SK-N-SH treated with all-trans-retinoic acid at 6 μM for 48 hours (cell line): ENCODE data around the gene GRIK2.
"Not testable (repeated sequence)": the region's sequence is repeated elsewhere in the genome, so short reads cannot be mapped to it uniquely, and the experiment has no call there.

Experiments
- ATAC-seq: fragments of 200-7000 bp; cut with Tn5 transposase; 3 replicates; pipeline ENCODE4 v1.9.1; 2020; ENCODE audit warnings: mild to moderate bottlenecking, moderate library complexity
- ARNTL ChIP-seq: fragments of 450-650 bp; formaldehyde crosslinking; IDR thresholded peaks from 2 replicates; pipeline ENCODE4 v1.5.0; 2020; ENCODE audit warnings: low read depth, mild to moderate bottlenecking, moderate library complexity, borderline replicate concordance
- BACH2 ChIP-seq: fragments of 250-450 bp; sonication (Bioruptor Pico); IDR thresholded peaks from 2 replicates; pipeline ENCODE4 v1.9.0; 2021; ENCODE audit warnings: mild to moderate bottlenecking, borderline replicate concordance
- CREB5 ChIP-seq: fragments of 250-450 bp; sonication (Bioruptor Pico); IDR thresholded peaks from 2 replicates; pipeline ENCODE4 v1.5.1; 2020; ENCODE audit warnings: low read depth, mild to moderate bottlenecking, moderate library complexity
- CSDC2 ChIP-seq: fragments of 250-450 bp; sonication (Bioruptor Pico); IDR thresholded peaks from 2 replicates; pipeline ENCODE4 v1.5.0; 2020; ENCODE audit warnings: mild to moderate bottlenecking, moderate library complexity
- GLIS3 ChIP-seq: fragments of 250-450 bp; sonication (Bioruptor Pico); IDR thresholded peaks from 2 replicates; pipeline ENCODE4 v1.5.0; 2020; ENCODE audit warnings: mild to moderate bottlenecking, moderate library complexity
- ISL1 ChIP-seq: fragments of 250-450 bp; sonication (Bioruptor Pico); IDR thresholded peaks from 2 replicates; pipeline ENCODE4 v2.1.2; 2022; ENCODE audit warnings: mild to moderate bottlenecking, moderate library complexity
- OSR1 ChIP-seq: fragments of 250-450 bp; sonication (Bioruptor Pico); IDR thresholded peaks from 2 replicates; pipeline ENCODE4 v1.8.0; 2022; ENCODE audit warnings: moderate library complexity, mild to moderate bottlenecking, inconsistent platforms
- PATZ1 ChIP-seq: fragments of 250-450 bp; sonication (Bioruptor Pico); IDR thresholded peaks from 2 replicates; pipeline ENCODE4 v1.8.0; 2020; ENCODE audit warnings: mild to moderate bottlenecking, moderate library complexity, borderline replicate concordance
- PPARA ChIP-seq: fragments of 250-450 bp; sonication (Bioruptor Pico); IDR thresholded peaks from 2 replicates; pipeline ENCODE4 v1.5.0; 2020; ENCODE audit warnings: mild to moderate bottlenecking, borderline replicate concordance
- RARB ChIP-seq: fragments of 250-450 bp; sonication (Bioruptor Pico); IDR thresholded peaks from 2 replicates; pipeline ENCODE4 v1.8.0; 2021; ENCODE audit warnings: mild to moderate bottlenecking, moderate library complexity
- SNAI2 ChIP-seq: fragments of 250-450 bp; sonication (Bioruptor Pico); IDR thresholded peaks from 2 replicates; pipeline ENCODE4 v1.5.0; 2020; ENCODE audit warnings: mild to moderate bottlenecking, moderate library complexity
- TCF4 ChIP-seq: fragments of 250-450 bp; sonication (Bioruptor Pico); IDR thresholded peaks from 2 replicates; pipeline ENCODE4 v1.8.0; 2021; ENCODE audit warnings: mild to moderate bottlenecking, moderate library complexity, borderline replicate concordance
- TOX ChIP-seq: fragments of 250-450 bp; sonication (Bioruptor Pico); IDR thresholded peaks from 2 replicates; pipeline ENCODE4 v1.8.0; 2021; ENCODE audit warnings: mild to moderate bottlenecking, moderate library complexity, borderline replicate concordance
- ZC3H10 ChIP-seq: fragments of 250-450 bp; sonication (Bioruptor Pico); IDR thresholded peaks from 2 replicates; pipeline ENCODE4 v1.5.1; 2021; ENCODE audit warnings: mild to moderate bottlenecking, moderate library complexity
- ZFP3 ChIP-seq: fragments of 250-450 bp; sonication (Bioruptor Pico); IDR thresholded peaks from 2 replicates; pipeline ENCODE4 v1.5.0; 2020; ENCODE audit warnings: mild to moderate bottlenecking, moderate library complexity
- ZFP30 ChIP-seq: fragments of 450-650 bp; formaldehyde crosslinking; IDR thresholded peaks from 2 replicates; pipeline ENCODE4 v1.5.0; 2022; ENCODE audit warnings: mild to moderate bottlenecking, moderate library complexity
- ZNF565 ChIP-seq: fragments of 450-650 bp; formaldehyde crosslinking; conservative IDR thresholded peaks from 2 replicates; pipeline ENCODE4 v1.5.0; 2020; ENCODE audit warnings: low read depth, mild to moderate bottlenecking, moderate library complexity
- ZNF70 ChIP-seq: fragments of 450-650 bp; formaldehyde crosslinking; IDR thresholded peaks from 2 replicates; pipeline ENCODE4 v1.5.0; 2020; ENCODE audit warnings: mild to moderate bottlenecking, moderate library complexity
- ZNF8 ChIP-seq: fragments of 450-650 bp; formaldehyde crosslinking; IDR thresholded peaks from 2 replicates; pipeline ENCODE4 v1.5.0; 2020; ENCODE audit warnings: mild to moderate bottlenecking, moderate library complexity
- TF ChIP-seq, protein P1 (sequence below): fragments of 250-450 bp; sonication (Bioruptor Pico); IDR thresholded peaks from 2 replicates; pipeline ENCODE4 v1.8.0; 2021; ENCODE audit warnings: low read depth, mild to moderate bottlenecking, moderate library complexity, borderline replicate concordance
- TF ChIP-seq, protein P2 (sequence below): fragments of 250-450 bp; sonication (Bioruptor Pico); IDR thresholded peaks from 2 replicates; pipeline ENCODE4 v1.5.1; 2021; ENCODE audit warnings: mild to moderate bottlenecking, moderate library complexity

The GRIK2 gene

DNA sequence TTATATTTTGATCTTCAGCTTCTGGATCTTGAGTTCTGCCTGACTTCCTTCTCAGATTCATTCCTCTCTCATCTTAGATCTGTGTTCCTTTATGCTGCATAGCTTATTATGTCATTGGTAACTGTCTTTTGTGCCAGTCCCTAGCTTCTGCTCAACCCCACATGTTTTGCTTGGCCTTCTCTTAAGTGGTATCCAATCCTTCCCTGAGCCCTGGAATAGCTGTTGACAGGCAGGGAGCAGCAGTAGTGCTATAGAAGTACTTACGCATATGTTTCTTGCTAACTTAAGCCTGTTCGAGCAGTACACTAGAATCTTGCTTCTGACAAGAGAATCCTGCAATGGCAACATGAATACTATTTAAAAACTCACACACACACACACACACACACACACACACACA, 13.6 kb upstream of the GRIK2 start:
- TF ChIP-seq PATZ1 (CRISPR knock-in tag) (no peak), TCF4 (no peak), ZNF565 (CRISPR knock-in tag) (no peak), RARB (CRISPR knock-in tag) (no peak), ZFP3 (no peak), CREB5 (CRISPR knock-in tag) (no peak), ZNF8 (CRISPR knock-in tag) (no peak), BACH2 (CRISPR knock-in tag) (no peak), GLIS3 (no peak), PPARA (CRISPR knock-in tag) (no peak), ZNF70 (no peak)
- TF ChIP-seq, protein P1, sequence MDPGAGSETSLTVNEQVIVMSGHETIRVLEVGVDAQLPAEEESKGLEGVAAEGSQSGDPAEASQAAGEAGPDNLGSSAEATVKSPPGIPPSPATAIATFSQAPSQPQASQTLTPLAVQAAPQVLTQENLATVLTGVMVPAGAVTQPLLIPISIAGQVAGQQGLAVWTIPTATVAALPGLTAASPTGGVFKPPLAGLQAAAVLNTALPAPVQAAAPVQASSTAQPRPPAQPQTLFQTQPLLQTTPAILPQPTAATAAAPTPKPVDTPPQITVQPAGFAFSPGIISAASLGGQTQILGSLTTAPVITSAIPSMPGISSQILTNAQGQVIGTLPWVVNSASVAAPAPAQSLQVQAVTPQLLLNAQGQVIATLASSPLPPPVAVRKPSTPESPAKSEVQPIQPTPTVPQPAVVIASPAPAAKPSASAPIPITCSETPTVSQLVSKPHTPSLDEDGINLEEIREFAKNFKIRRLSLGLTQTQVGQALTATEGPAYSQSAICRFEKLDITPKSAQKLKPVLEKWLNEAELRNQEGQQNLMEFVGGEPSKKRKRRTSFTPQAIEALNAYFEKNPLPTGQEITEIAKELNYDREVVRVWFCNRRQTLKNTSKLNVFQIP (CRISPR knock-in tag): no peak
- TF ChIP-seq, protein P2, sequence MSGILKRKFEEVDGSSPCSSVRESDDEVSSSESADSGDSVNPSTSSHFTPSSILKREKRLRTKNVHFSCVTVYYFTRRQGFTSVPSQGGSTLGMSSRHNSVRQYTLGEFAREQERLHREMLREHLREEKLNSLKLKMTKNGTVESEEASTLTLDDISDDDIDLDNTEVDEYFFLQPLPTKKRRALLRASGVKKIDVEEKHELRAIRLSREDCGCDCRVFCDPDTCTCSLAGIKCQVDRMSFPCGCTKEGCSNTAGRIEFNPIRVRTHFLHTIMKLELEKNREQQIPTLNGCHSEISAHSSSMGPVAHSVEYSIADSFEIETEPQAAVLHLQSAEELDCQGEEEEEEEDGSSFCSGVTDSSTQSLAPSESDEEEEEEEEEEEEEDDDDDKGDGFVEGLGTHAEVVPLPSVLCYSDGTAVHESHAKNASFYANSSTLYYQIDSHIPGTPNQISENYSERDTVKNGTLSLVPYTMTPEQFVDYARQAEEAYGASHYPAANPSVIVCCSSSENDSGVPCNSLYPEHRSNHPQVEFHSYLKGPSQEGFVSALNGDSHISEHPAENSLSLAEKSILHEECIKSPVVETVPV (CRISPR knock-in tag): no peak
- ATAC-seq: no peak

- ATAC-seq: no peak
These were observed 12.4 kb upstream of the GRIK2 start for GRCh38 chr6:101380897-101381630.

DNA sequence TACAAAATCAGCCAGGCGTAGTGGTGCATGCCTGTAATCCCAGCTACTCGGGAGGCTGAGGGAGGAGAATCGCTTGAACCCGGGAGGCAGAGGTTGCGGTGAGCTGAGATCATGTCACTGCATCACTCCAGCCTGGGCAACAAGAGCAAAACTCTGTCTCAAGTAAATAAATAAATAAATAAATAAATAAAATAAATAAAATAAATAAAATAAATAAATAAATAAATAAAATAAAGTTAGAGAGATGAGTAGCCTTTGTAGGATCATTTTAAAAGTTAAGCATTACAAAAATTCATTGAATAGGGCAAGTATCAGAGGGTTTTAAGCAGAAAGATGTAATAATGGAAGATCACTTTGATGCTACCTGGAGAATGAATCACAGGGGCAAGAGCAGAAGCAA, 9.8 kb upstream of the GRIK2 start:
- ATAC-seq: not testable (repeated sequence)

More at GRCh38 chr6:101380897-101381630, 12.4 kb upstream of the GRIK2 start:
- TF ChIP-seq ZFP3 (no peak), GLIS3 (no peak), TCF4 (no peak), OSR1 (CRISPR knock-in tag) (no peak), ISL1 (CRISPR knock-in tag) (no peak), RARB (CRISPR knock-in tag) (no peak), CREB5 (CRISPR knock-in tag) (no peak), SNAI2 (CRISPR knock-in tag) (no peak), ZC3H10 (CRISPR knock-in tag) (no peak), ZFP30 (CRISPR knock-in tag) (no peak), ARNTL (no peak), ZNF565 (CRISPR knock-in tag) (no peak), ZNF8 (CRISPR knock-in tag) (no peak), CSDC2 (no peak), TOX (CRISPR knock-in tag) (no peak)
- TF ChIP-seq, protein P2 (CRISPR knock-in tag): no peak
